A549 (cell line): ENCODE results near the gene GATA2. TPM values are rescaled to one million over a fixed set of nuclear protein-coding genes. Genes with fewer than 3 reads are reported as not detected.

Experiments used
- ATAC-seq, 2 experiments: fragments of 200-7000 bp in 1 of 2; fragments of >200 bp in 1 of 2; cut with Nextera tagmentation in 1 of 2; cut with Tn5 transposase in 1 of 2; 3 replicates each; pipeline versions ENCODE4 v1.8.0 to v1.9.1; 2018 to 2020; ENCODE audit warnings: mild to moderate bottlenecking in 1 of 2, moderate library complexity in 1 of 2
- CTCF ChIA-PET: fragments of 300-600 bp; sonication (Branson Sonifier 250); formaldehyde crosslinking; extraction: SDS; loops from one replicate; lab custom pipeline; 2021; ENCODE audit warnings: antibody characterized with exemption, inconsistent platforms; lab: Yijun Ruan, JAX
- POLR2A ChIA-PET: fragments of 350-600 bp; formaldehyde crosslinking; extraction: SDS; loops from one replicate; lab custom pipeline; 2021; ENCODE audit warnings: antibody characterized with exemption, inconsistent platforms; lab: Yijun Ruan, JAX
- DNase-seq, 2 experiments: peaks; one replicate each; pipeline versions ENCODE4 v3.0.0 to v3.0.0-alpha.2; 2011 to 2016; ENCODE audit warnings: low read depth in 1 of 2, low spot score in 1 of 2
- FAIRE-seq: peaks from 2 replicates; lab custom pipeline; 2011; peaks lifted over from hg19 to GRCh38; lab: Jason Lieb, UNC
- H3K27ac ChIP-seq, 2 experiments: fragments of >200 bp; sonication (Bioruptor Twin); formaldehyde crosslinking; 3 replicates each; pipeline ENCODE4 v1.5.1; 2016 to 2017
- H3K4me1 ChIP-seq: fragments of >200 bp; sonication (Bioruptor Twin); formaldehyde crosslinking; 3 replicates; pipeline ENCODE4 v1.6.1; 2016
- H3K4me2 ChIP-seq: fragments of >200 bp; sonication (Bioruptor Twin); formaldehyde crosslinking; 3 replicates; pipeline ENCODE4 v1.6.1; 2016
- H3K4me3 ChIP-seq: fragments of >200 bp; sonication (Bioruptor Twin); formaldehyde crosslinking; 3 replicates; pipeline ENCODE4 v1.5.1; 2016
- H3K9me3 ChIP-seq: fragments of >200 bp; sonication (Bioruptor Twin); formaldehyde crosslinking; 3 replicates; pipeline ENCODE4 v1.6.1; 2016
- BCL3 ChIP-seq: fragments of >200 bp; sonication (Bioruptor Twin); formaldehyde crosslinking; IDR thresholded peaks from 3 replicates; pipeline ENCODE4 v1.6.1; 2016
- CTCF ChIP-seq: fragments of >200 bp; sonication (Bioruptor Twin); formaldehyde crosslinking; IDR thresholded peaks from 3 replicates; pipeline ENCODE4 v1.5.1; 2016
- ESRRA ChIP-seq: fragments of 150-350 bp; IDR thresholded peaks from 2 replicates; pipeline ENCODE4 v1.6.1; 2014; ENCODE audit warnings: mild to moderate bottlenecking, low read length, borderline replicate concordance
- FOSL2 ChIP-seq, 2 experiments: fragments of 450-650 bp in 1 of 2; fragments of >200 bp in 1 of 2; sonication (Bioruptor Twin) in 1 of 2; formaldehyde crosslinking; IDR thresholded peaks; 2 replicates each; pipeline versions ENCODE4 v1.5.0 to v1.6.1; 2016 to 2020; ENCODE audit warnings: mild to moderate bottlenecking in 1 of 2, moderate library complexity in 1 of 2
- FOXS1 ChIP-seq: fragments of 250-450 bp; sonication (Bioruptor Pico); IDR thresholded peaks from 2 replicates; pipeline ENCODE4 v1.5.0; 2020; ENCODE audit warnings: mild to moderate bottlenecking, moderate library complexity
- HDAC2 ChIP-seq: fragments of 200-600 bp; sonication (generic); IDR thresholded peaks from 2 replicates; pipeline ENCODE4 v1.6.1; 2016
- HES2 ChIP-seq: fragments of >200 bp; sonication (Bioruptor Twin); formaldehyde crosslinking; IDR thresholded peaks from 2 replicates; pipeline ENCODE4 v1.6.1; 2016
- HMGXB4 ChIP-seq: fragments of 250-450 bp; sonication (Bioruptor Pico); IDR thresholded peaks from 2 replicates; pipeline ENCODE4 v1.5.0; 2021; ENCODE audit warnings: mild to moderate bottlenecking, moderate library complexity, borderline replicate concordance
- HOXA7 ChIP-seq: fragments of 250-450 bp; sonication (Bioruptor Pico); IDR thresholded peaks from 2 replicates; pipeline ENCODE4 v1.5.0; 2020; ENCODE audit warnings: mild to moderate bottlenecking, moderate library complexity
- HOXB5 ChIP-seq: fragments of 250-450 bp; sonication (Bioruptor Pico); IDR thresholded peaks from 2 replicates; pipeline ENCODE4 v1.5.0; 2020; ENCODE audit warnings: mild to moderate bottlenecking, moderate library complexity
- JUNB ChIP-seq: fragments of >200 bp; sonication (Bioruptor Twin); formaldehyde crosslinking; IDR thresholded peaks from 2 replicates; pipeline ENCODE4 v1.6.1; 2016
- RAD21 ChIP-seq, 2 experiments: fragments of >200 bp in 1 of 2; sonication (Bioruptor Twin) in 1 of 2; formaldehyde crosslinking in 1 of 2; IDR thresholded peaks in 1 of 2; conservative IDR thresholded peaks in 1 of 2; 2 replicates in 1 of 2; 3 replicates in 1 of 2; pipeline ENCODE4 v1.6.1; 2012 to 2018; ENCODE audit warnings: inconsistent platforms in 1 of 2
- RARB ChIP-seq: fragments of 250-450 bp; sonication (Bioruptor Pico); IDR thresholded peaks from 2 replicates; pipeline ENCODE4 v1.8.0; 2021; ENCODE audit warnings: mild to moderate bottlenecking, moderate library complexity
- RCOR1 ChIP-seq: fragments of 150-350 bp; IDR thresholded peaks from 2 replicates; pipeline ENCODE4 v1.6.1; 2014; ENCODE audit warnings: antibody characterized with exemption, low read length, low read depth
- SMC3 ChIP-seq: fragments of >200 bp; sonication (Bioruptor Twin); formaldehyde crosslinking; IDR thresholded peaks from 3 replicates; pipeline ENCODE4 v1.6.1; 2018; ENCODE audit warnings: inconsistent platforms
- SREBF2 ChIP-seq: fragments of 450-650 bp; IDR thresholded peaks from 2 replicates; pipeline ENCODE4 v1.6.1; 2014; ENCODE audit warnings: mild to moderate bottlenecking, moderate library complexity
- USF2 ChIP-seq: fragments of 450-650 bp; IDR thresholded peaks from 2 replicates; pipeline ENCODE4 v1.6.1; 2014; ENCODE audit warnings: antibody characterized with exemption
- ZC3H11A ChIP-seq: fragments of 450-650 bp; IDR thresholded peaks from 2 replicates; pipeline ENCODE4 v1.6.1; 2014; ENCODE audit warnings: antibody characterized with exemption, mild to moderate bottlenecking
- ZNF302 ChIP-seq: fragments of 250-450 bp; sonication (Bioruptor Pico); IDR thresholded peaks from 2 replicates; pipeline ENCODE4 v1.9.0; 2021; ENCODE audit warnings: inconsistent platforms, mild to moderate bottlenecking, moderate library complexity
- WGBS: methylation state at CpG from one replicate; pipeline ENCODE4 v1.1.6; 2017; ENCODE audit errors: missing lambda C conversion rate; 5-methylcytosine and 5-hydroxymethylcytosine counted together
- polyA plus RNA-seq, 4 experiments: library from polyadenylated mRNA; depleted of rRNA in 3 of 4; stranded (reverse); fragments of >200 nt; fragmentation: RNase III in 1 of 4; extraction: RNeasy Plus Mini Kit Qiagen cat#74134 plus additional on column Dnase treatment in 1 of 4; gene quantifications; 2 replicates in 3 of 4; 3 replicates in 1 of 4; pipeline ENCODE4 v1.2.3, GENCODE V29; 2011 to 2017

GATA2 gene
- polyA plus RNA-seq, 2 of the 4 experiments (the other 2 are of a cell fraction) = 0.68 to 4.9 TPM

- Histone ChIP-seq H3K4me2 (peak overlapping the region; percentile 93), H3K9me3 (no peaks in the 10 kb centered on the region), H3K27ac (peak overlapping the region; percentile 80 to 84), H3K4me1 (no peaks in the 10 kb centered on the region), H3K4me3 (peak overlapping the region; percentile 73)
- ChIA-PET CTCF (interaction anchor here (0.6 to 5.4 kb wide), 16 partner anchors 9 to 329 kb away, joined by 3 to 57 read pairs (median 4); no protein-coding TSS in a partner anchor), POLR2A (no interaction called here)
- WGBS = 5% methylated on average over 4 of the region's 77 CpGs
- FAIRE-seq (no peak), ATAC-seq (peak; percentile 70 to 78), DNase-seq (peak; percentile 41 to 45)
- TF ChIP-seq HDAC2 (no peak), ESRRA (no peak), CTCF (peak; percentile 97), RAD21 (conservative IDR thresholded peaks at IDR 0.05 in 1 of 2, IDR thresholded peaks at IDR 0.05 in 1 of 2) (peak; percentile 41 to 93), HMGXB4 (CRISPR knock-in tag) (no peak), SMC3 (peak; percentile 98), FOXS1 (no peak), HOXA7 (CRISPR knock-in tag) (no peak), SREBF2 (no peak), USF2 (no peak), HES2 (no peak), ZNF302 (CRISPR knock-in tag) (no peak), FOSL2 (IDR thresholded peaks at IDR 0.05) (no peak), FOSL2 (CRISPR knock-in tag; IDR thresholded peaks at IDR 0.05) (no peak), RCOR1 (no peak)
Measured at GRCh38 chr3:128497305-128498126, 4.5 kb upstream of the GATA2 start.

- no peaks in the 10 kb centered on the region for H3K4me1 ChIP-seq
- no peaks in the 10 kb centered on the region for H3K9me3 ChIP-seq
- FAIRE-seq = no peak
- no peak for DNase-seq
- peak overlapping the region; percentile 73; the same call in 1 of the 3 replicates for H3K4me3 ChIP-seq
- peak overlapping the region; percentile 80 to 84; a peak in 4 of 6 replicates for H3K27ac ChIP-seq
- peak; percentile 5 to 47; a peak in 3 of 6 replicates for ATAC-seq
- POLR2A ChIA-PET = no interaction called here
- WGBS = 94% methylated on average over 42 of the region's 45 CpGs
- CTCF ChIA-PET = interaction anchor here (0.6 to 5.4 kb wide), 15 partner anchors 9 to 328 kb away, joined by 3 to 57 read pairs (median 4); no protein-coding TSS in a partner anchor
- H3K4me2 ChIP-seq = peak overlapping the region; percentile 93
- TF ChIP-seq RARB (CRISPR knock-in tag) (no peak), ZC3H11A (no peak), JUNB (no peak), USF2 (no peak), BCL3 (no peak), CTCF (no peak), HOXB5 (CRISPR knock-in tag) (no peak), FOSL2 (IDR thresholded peaks at IDR 0.05) (no peak), FOSL2 (CRISPR knock-in tag; IDR thresholded peaks at IDR 0.05) (no peak)
Measured at GRCh38 chr3:128496602-128497304, 3.8 kb upstream of the GATA2 start.
